Measurements from ENCODE around the gene KLRG1.

DNA sequence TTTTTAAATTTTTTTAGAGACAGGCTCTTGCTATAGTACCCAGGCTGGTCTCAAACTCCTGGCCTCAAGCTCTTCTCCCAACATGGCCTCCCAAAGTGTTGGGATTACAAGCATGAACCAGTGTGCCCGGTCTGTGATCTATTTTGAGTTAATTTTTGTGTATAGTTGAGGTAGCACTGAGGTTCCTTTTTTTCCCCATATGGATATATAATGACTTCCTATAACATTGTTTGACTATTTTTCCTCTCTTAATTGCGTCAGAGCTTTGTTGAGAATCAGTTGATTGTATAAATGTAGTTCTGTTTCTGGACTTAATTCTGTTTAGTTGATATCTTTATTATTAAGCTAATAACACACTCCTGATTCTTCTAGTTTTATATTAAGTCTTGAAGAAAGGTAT is 31.3 kb upstream of the KLRG1 start:
- TF ChIP-seq, protein P1, sequence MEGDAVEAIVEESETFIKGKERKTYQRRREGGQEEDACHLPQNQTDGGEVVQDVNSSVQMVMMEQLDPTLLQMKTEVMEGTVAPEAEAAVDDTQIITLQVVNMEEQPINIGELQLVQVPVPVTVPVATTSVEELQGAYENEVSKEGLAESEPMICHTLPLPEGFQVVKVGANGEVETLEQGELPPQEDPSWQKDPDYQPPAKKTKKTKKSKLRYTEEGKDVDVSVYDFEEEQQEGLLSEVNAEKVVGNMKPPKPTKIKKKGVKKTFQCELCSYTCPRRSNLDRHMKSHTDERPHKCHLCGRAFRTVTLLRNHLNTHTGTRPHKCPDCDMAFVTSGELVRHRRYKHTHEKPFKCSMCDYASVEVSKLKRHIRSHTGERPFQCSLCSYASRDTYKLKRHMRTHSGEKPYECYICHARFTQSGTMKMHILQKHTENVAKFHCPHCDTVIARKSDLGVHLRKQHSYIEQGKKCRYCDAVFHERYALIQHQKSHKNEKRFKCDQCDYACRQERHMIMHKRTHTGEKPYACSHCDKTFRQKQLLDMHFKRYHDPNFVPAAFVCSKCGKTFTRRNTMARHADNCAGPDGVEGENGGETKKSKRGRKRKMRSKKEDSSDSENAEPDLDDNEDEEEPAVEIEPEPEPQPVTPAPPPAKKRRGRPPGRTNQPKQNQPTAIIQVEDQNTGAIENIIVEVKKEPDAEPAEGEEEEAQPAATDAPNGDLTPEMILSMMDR (IDR thresholded peaks at IDR 0.05), result no peak
- TF ChIP-seq POLR2A (IDR thresholded peaks at IDR 0.05), result no peak
